ENCODE data around the gene CXorf51B.
"Not testable (repeated sequence)": the region's sequence is repeated elsewhere in the genome, so short reads cannot be mapped to it uniquely, and the experiment has no call there.

The CXorf51B gene

GRCh38 chrX:146809471-146809870 is at the start of gene CXorf51B:
CXorf51B (plus strand) TSS chrX:146809771; CDS start chrX:146809792, 21 bp downstream.
- not testable (repeated sequence) for DNase-seq (ENCODE audit: low spot score)

GRCh38 chrX:146814644-146815043 is 5.1 kb downstream of the CXorf51B start, which contains the start of gene CXorf51A:
CXorf51A (minus strand) TSS chrX:146814744; CDS start chrX:146814723, 21 bp downstream.
- DNase-seq (ENCODE audit: low spot score) = not testable (repeated sequence)

- DNase-seq (ENCODE audit: low spot score) = no peak
Measured at GRCh38 chrX:146831994-146832393, 22.4 kb downstream of the CXorf51B start.

- DNase-seq (ENCODE audit: low spot score) = no peak
Measured at GRCh38 chrX:146854281-146854680, 44.7 kb downstream of the CXorf51B start.

All from kidney tubule cell (primary cell).